SK-N-SH (cell line): ENCODE measurements around the gene KCNG4.

Experiments used
- CTCF ChIP-seq: fragments of 200-600 bp; sonication (generic); IDR thresholded peaks from 2 replicates; pipeline ENCODE4 v1.6.1; 2017; ENCODE audit warnings: antibody characterized with exemption, mild to moderate bottlenecking, moderate library complexity
- EP300 ChIP-seq, 2 experiments: IDR thresholded peaks; 2 replicates each; pipeline versions ENCODE4 v1.4.0 to v1.6.1; 2012; ENCODE audit warnings: borderline replicate concordance in 1 of 2, low read depth in 1 of 2, low read length in 1 of 2
- NRF1 ChIP-seq: IDR thresholded peaks from 2 replicates; pipeline ENCODE4 v1.6.1; 2012; ENCODE audit warnings: low read depth, mild to moderate bottlenecking, low read length
- YY1 ChIP-seq: IDR thresholded peaks from 2 replicates; pipeline ENCODE4 v1.4.0; 2012; ENCODE audit warnings: low read depth, mild to moderate bottlenecking
- ZBTB33 ChIP-seq: IDR thresholded peaks from 2 replicates; pipeline ENCODE4 v1.4.0; 2012; ENCODE audit warnings: low read depth, borderline replicate concordance

GRCh38 chr16:84266451-84266850 lies 26.6 kb upstream of the KCNG4 start:
- TF ChIP-seq YY1 (no peak), NRF1 (no peak), CTCF (no peak), EP300 (IDR thresholded peaks at IDR 0.05; ENCODE audit: borderline replicate concordance in 1 of 2, low read depth in 1 of 2, low read length in 1 of 2) (no peak), ZBTB33 (no peak)
